Measurements from ENCODE around the gene MACROD2. TPM values are rescaled to one million over a fixed set of nuclear protein-coding genes. Genes with fewer than 3 reads are reported as not detected.

The MACROD2 gene
- total and polyA plus RNA-seq, 2 of the 4 experiments (the other 2 are of a cell fraction): not detected

DNA sequence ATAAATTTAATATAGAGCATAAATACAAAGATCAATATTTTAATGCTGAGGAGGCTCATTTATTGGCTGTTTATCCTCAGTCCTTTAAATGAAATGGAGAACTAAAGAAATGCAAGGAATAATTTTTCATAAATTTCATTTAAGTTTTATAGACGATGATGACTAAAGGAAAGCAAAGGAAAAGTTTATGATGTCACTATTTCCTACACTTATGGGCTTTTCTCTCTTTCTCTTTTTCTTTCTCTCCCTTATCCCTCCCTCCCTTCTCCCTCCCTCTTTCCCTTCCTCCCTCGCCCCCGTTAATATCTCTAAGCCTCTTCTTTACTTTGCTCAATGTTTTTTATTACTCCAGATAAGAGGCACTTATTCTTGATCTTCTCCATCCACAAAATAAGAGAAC, 1231.8 kb downstream of the MACROD2 start:
- Histone ChIP-seq H4K91ac (ENCODE audit: insufficient read depth, low read depth, low read length) (no peak overlapping the region), H3K79me1 (ENCODE audit: low read depth in 1 of 2, low read length in 2 of 2) (no peaks in the 10 kb centered on the region), H4K8ac (ENCODE audit: low read depth in 2 of 2, low read length in 2 of 2) (no peak overlapping the region), H3K4me2 (ENCODE audit: low read depth, low read length) (no peak overlapping the region), H2AK5ac (ENCODE audit: low read depth, low read length) (no peak overlapping the region), H2BK20ac (ENCODE audit: low read depth, low read length) (no peak overlapping the region), H4K5ac (ENCODE audit: low read depth, low read length) (no peak overlapping the region), H2BK120ac (ENCODE audit: low read depth, low read length) (no peak overlapping the region), H3K36me3 (ENCODE audit: control insufficient read depth, insufficient read depth, low read length) (no peaks in the 10 kb centered on the region), H3K9me1 (ENCODE audit: insufficient read depth, low read length) (no peaks in the 10 kb centered on the region), H2AK9ac (replicated peaks; ENCODE audit: low read depth, low read length, poor library complexity) (no peak overlapping the region), H3K23ac (ENCODE audit: low read depth, low read length) (no peak overlapping the region), H3K4me1 (ENCODE audit: control insufficient read depth, insufficient read depth, low read length) (no peaks in the 10 kb centered on the region), H3K14ac (replicated peaks; ENCODE audit: low read depth, low read length) (no peak overlapping the region), H3K4me3 (ENCODE audit: insufficient read depth, low read depth, low read length) (no peak overlapping the region), H2BK15ac (ENCODE audit: low read depth, low read length) (no peak overlapping the region), H3K9me3 (ENCODE audit: control insufficient read depth, insufficient read depth, low read length) (peaks cover 8% of the 10 kb centered on the region), H3K9ac (ENCODE audit: low read depth, low read length) (no peak overlapping the region), H2BK5ac (ENCODE audit: low read depth, low read length, poor library complexity, severe bottlenecking) (no peak overlapping the region), H3K27ac (ENCODE audit: insufficient read depth, low read length) (no peak overlapping the region), H3K27me3 (ENCODE audit: control insufficient read depth, insufficient read depth, low read length) (no peaks in the 10 kb centered on the region), H2AFZ (replicated peaks; ENCODE audit: low read length, poor library complexity) (no peak overlapping the region), H3K4ac (ENCODE audit: low read depth, low read length) (no peak overlapping the region), H3K56ac (ENCODE audit: extremely low read depth, insufficient read depth, low read length) (no peak overlapping the region), H4K20me1 (ENCODE audit: insufficient read depth, low read length) (no peaks in the 10 kb centered on the region), H3K18ac (ENCODE audit: low read depth, low read length) (no peak overlapping the region)
- ATAC-seq (ENCODE audit: low read depth) (no peak), DNase-seq (no peak)
- TF ChIP-seq BHLHE40 (IDR thresholded peaks at IDR 0.05; ENCODE audit: low read depth, low read length): no peak
- TF ChIP-seq NFE2L2 (IDR thresholded peaks at IDR 0.05; ENCODE audit: low read depth, low read length): no peak
- no peak for TF ChIP-seq RCOR1 (IDR thresholded peaks at IDR 0.05; ENCODE audit: insufficient replicate concordance, low read length)
- no peak for TF ChIP-seq CEBPB (IDR thresholded peaks at IDR 0.05; ENCODE audit: low read depth, low read length)
- TF ChIP-seq MAZ (IDR thresholded peaks at IDR 0.05; ENCODE audit: borderline replicate concordance, low read depth, low read length): no peak
- no peak for TF ChIP-seq FOS (IDR thresholded peaks at IDR 0.05; ENCODE audit: low read depth, low read length)
- no peak for TF ChIP-seq MAFK (IDR thresholded peaks at IDR 0.05; ENCODE audit: low read depth, low read length)
- TF ChIP-seq RAD21 (IDR thresholded peaks at IDR 0.05; ENCODE audit: low read length): no peak
- TF ChIP-seq SMC3 (IDR thresholded peaks at IDR 0.05; ENCODE audit: low read depth, low read length): no peak
- dilution Hi-C loops (cut with HindIII; ENCODE audit: low sequenced_read_pairs, unreplicated experiment) (no loop called here), intact Hi-C loops (cut with micrococcal nuclease) (no loop called here), in situ Hi-C loops (cut with MboI; ENCODE audit: low sequenced_read_pairs) (no loop called here)
- ChIA-PET CTCF (no interaction called here), POLR2A (ENCODE audit: unreplicated experiment) (no interaction called here)
- BruUV-seq (replicated peaks): no TSS peak
- WGBS, 2 experiments (ENCODE audit: extremely low coverage in 2 of 2, insufficient read length in 1 of 2): no CpG with 5 or more reads among the region's 3 CpGs

Measured in IMR-90 (cell line).